ENCODE results near the gene MARCHF10. TPM values are rescaled to one million over a fixed set of nuclear protein-coding genes. Genes with fewer than 3 reads are reported as not detected.
A peak's percentile ranks its signal among the peaks of the same experiment; 100 is the strongest.

Gene MARCHF10
- total and polyA plus RNA-seq, 2 of the 4 experiments (the other 2 are of a cell fraction): 0.18 to 0.74 TPM

GRCh38 chr17:62713086-62713881, 94.8 kb downstream of the MARCHF10 start:
- Histone ChIP-seq H3K36me3 (ENCODE audit: control insufficient read depth, insufficient read depth, low read length) (no peaks in the 10 kb centered on the region), H3K4me1 (ENCODE audit: control insufficient read depth, insufficient read depth, low read length) (peaks cover 12% of the 10 kb centered on the region), H2BK120ac (ENCODE audit: low read depth, low read length) (peak overlapping the region; percentile 74), H3K79me1 (ENCODE audit: low read depth in 1 of 2, low read length in 2 of 2) (no peaks in the 10 kb centered on the region), H2BK20ac (ENCODE audit: low read depth, low read length) (peak overlapping the region; percentile 62; the same call in 1 of the 2 replicates), H3K4me2 (ENCODE audit: low read depth, low read length) (no peak overlapping the region), H4K91ac (ENCODE audit: insufficient read depth, low read depth, low read length) (peak overlapping the region; percentile 58; the same call in 1 of the 2 replicates), H3K23ac (ENCODE audit: low read depth, low read length) (no peak overlapping the region), H3K56ac (ENCODE audit: extremely low read depth, insufficient read depth, low read length) (no peak overlapping the region), H3K27me3 (ENCODE audit: control insufficient read depth, insufficient read depth, low read length) (no peaks in the 10 kb centered on the region), H2AK9ac (replicated peaks; ENCODE audit: low read depth, low read length, poor library complexity) (peak overlapping the region; percentile 5), H4K5ac (ENCODE audit: low read depth, low read length) (no peak overlapping the region), H4K8ac (ENCODE audit: low read depth in 2 of 2, low read length in 2 of 2) (no peak overlapping the region), H3K4me3 (ENCODE audit: insufficient read depth, low read depth, low read length) (no peak overlapping the region), H2AK5ac (ENCODE audit: low read depth, low read length) (peak overlapping the region; percentile 23), H3K9me1 (ENCODE audit: insufficient read depth, low read length) (peaks cover 19% of the 10 kb centered on the region), H3K27ac (ENCODE audit: insufficient read depth, low read length) (no peak overlapping the region), H2BK15ac (ENCODE audit: low read depth, low read length) (peak overlapping the region; percentile 57; the same call in 1 of the 3 replicates), H3K14ac (replicated peaks; ENCODE audit: low read depth, low read length) (0 out of 2 replicates have a peak overlapping the region, but pooled peaks have one; percentile 32), H2AFZ (replicated peaks; ENCODE audit: low read length, poor library complexity) (no peak overlapping the region), H4K20me1 (ENCODE audit: insufficient read depth, low read length) (no peaks in the 10 kb centered on the region), H3K18ac (ENCODE audit: low read depth, low read length) (no peak overlapping the region), H2BK5ac (ENCODE audit: low read depth, low read length, poor library complexity, severe bottlenecking) (peak overlapping the region; percentile 23), H3K9me3 (ENCODE audit: control insufficient read depth, insufficient read depth, low read length) (peaks cover 7% of the 10 kb centered on the region), H3K4ac (ENCODE audit: low read depth, low read length) (peak overlapping the region; percentile 74), H3K9ac (ENCODE audit: low read depth, low read length) (no peak overlapping the region)
- POLR2A ChIA-PET (ENCODE audit: unreplicated experiment): no interaction called here
- WGBS, 2 experiments (ENCODE audit: extremely low coverage in 2 of 2, insufficient read length in 1 of 2): no CpG with 5 or more reads among the region's 17 CpGs
- intact Hi-C loops (cut with micrococcal nuclease) (loop anchor here (5.0 kb wide), 1 partner anchor 64 kb away; no protein-coding TSS in a partner anchor), in situ Hi-C loops (cut with MboI; ENCODE audit: low sequenced_read_pairs) (no loop called here), dilution Hi-C loops (cut with HindIII; ENCODE audit: low sequenced_read_pairs, unreplicated experiment) (no loop called here)
- BruUV-seq (replicated peaks): no TSS peak
- no peak for ATAC-seq (ENCODE audit: low read depth)
- DNase-seq: no peak
- CTCF ChIA-PET: interaction anchor here (0.6 kb wide), 1 partner anchor 255 kb away, joined by 3 read pairs; no protein-coding TSS in a partner anchor
- TF ChIP-seq NFE2L2 (IDR thresholded peaks at IDR 0.05; ENCODE audit: low read depth, low read length): no peak
- no peak for TF ChIP-seq CEBPB (IDR thresholded peaks at IDR 0.05; ENCODE audit: low read depth, low read length)
- no peak for TF ChIP-seq MXI1 (IDR thresholded peaks at IDR 0.05; ENCODE audit: borderline replicate concordance, low read depth, low read length)
- TF ChIP-seq CHD1 (IDR thresholded peaks at IDR 0.05; ENCODE audit: low read depth, low read length): no peak

All from IMR-90 (cell line).